ENCODE results near the gene RAP1GAP2. TPM values are rescaled to one million over a fixed set of nuclear protein-coding genes. Genes with fewer than 3 reads are reported as not detected.

Gene RAP1GAP2
- total and polyA plus RNA-seq, 2 of the 8 experiments (the other 6 are each of a cell fraction or from before 2014, with no cell fraction given) = 24.0 to 63.8 TPM

DNA sequence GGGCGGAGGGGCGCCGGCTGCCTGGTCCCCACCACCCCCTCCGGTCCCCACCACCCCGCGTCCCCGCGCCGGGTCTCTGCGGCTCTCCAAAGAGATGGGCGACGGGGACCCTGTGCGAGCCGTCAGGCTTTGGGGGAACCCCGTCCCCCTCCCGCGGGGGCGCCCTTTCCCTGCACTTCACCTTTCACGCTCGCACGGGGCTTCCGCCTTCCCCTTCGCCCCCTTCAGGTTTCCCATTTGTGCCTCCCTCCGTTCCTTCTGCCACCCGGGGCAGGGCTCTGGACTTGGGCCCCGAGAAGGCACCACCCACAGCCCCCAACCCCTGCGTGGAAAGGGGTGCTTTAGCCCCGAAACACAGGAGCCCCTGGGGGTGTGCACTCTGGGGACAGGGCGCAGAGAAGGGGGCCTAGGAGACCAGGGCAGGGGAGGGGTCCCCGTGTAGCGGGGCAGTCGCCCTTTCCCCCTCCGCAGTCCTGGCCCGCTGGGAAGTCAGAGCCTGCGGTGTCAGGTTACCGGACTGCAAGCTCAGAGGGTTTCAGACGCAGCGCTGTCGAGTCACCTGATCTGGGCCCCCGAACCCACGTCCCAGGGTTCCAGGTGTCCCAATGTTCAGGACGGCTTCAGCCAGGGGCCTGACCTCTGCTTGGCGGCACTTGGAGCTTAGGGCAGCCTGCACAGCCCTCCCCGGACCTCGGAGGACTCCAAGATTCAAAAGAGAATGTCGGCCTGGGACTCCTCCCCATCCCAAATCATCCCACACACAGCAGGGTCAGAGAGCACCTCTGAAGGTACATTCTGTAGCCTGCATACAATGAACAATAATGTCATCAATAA lies 40.1 kb upstream of the RAP1GAP2 start (continued):
- TF ChIP-seq POLR2AphosphoS5 (IDR thresholded peaks at IDR 0.05; ENCODE audit: low read depth, low read length) (no peak), JUN (IDR thresholded peaks at IDR 0.05; ENCODE audit: low read depth, low read length) (no peak), HDAC6 (IDR thresholded peaks at IDR 0.05; ENCODE audit: low read depth, low read length) (no peak), ASH2L (IDR thresholded peaks at IDR 0.05; ENCODE audit: low read length) (peak; percentile 62), TCF12 (IDR thresholded peaks at IDR 0.05; ENCODE audit: low read depth, low read length) (0 out of 2 replicates have a peak, but pooled peaks have one; percentile 18), SP1 (IDR thresholded peaks at IDR 0.05; ENCODE audit: low read depth, low read length) (peak; percentile 15; the same call in 1 of the 2 replicates), KDM1A (IDR thresholded peaks at IDR 0.05; ENCODE audit: borderline replicate concordance, low read length) (peak; percentile 37; the same call in 1 of the 2 replicates), CTBP2 (IDR thresholded peaks at IDR 0.05; ENCODE audit: borderline replicate concordance, insufficient read depth, insufficient read length, low read length) (peak; percentile 70), PHF8 (conservative IDR thresholded peaks at IDR 0.05; ENCODE audit: low read depth, low read length) (peak; percentile 27; the same call in 1 of the 2 replicates), HDAC2 (IDR thresholded peaks at IDR 0.05; ENCODE audit: borderline replicate concordance in 1 of 2, low read depth in 2 of 2, low read length in 2 of 2) (peak; percentile 45 to 79; a peak in 1 of 4 replicates)
- TF ChIP-seq, protein P1, sequence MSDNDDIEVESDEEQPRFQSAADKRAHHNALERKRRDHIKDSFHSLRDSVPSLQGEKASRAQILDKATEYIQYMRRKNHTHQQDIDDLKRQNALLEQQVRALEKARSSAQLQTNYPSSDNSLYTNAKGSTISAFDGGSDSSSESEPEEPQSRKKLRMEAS (IDR thresholded peaks at IDR 0.05) = no peak
- TF ChIP-seq, protein P2, sequence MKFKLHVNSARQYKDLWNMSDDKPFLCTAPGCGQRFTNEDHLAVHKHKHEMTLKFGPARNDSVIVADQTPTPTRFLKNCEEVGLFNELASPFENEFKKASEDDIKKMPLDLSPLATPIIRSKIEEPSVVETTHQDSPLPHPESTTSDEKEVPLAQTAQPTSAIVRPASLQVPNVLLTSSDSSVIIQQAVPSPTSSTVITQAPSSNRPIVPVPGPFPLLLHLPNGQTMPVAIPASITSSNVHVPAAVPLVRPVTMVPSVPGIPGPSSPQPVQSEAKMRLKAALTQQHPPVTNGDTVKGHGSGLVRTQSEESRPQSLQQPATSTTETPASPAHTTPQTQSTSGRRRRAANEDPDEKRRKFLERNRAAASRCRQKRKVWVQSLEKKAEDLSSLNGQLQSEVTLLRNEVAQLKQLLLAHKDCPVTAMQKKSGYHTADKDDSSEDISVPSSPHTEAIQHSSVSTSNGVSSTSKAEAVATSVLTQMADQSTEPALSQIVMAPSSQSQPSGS (IDR thresholded peaks at IDR 0.05; ENCODE audit: low read length) = no peak
- TF ChIP-seq, protein P3, sequence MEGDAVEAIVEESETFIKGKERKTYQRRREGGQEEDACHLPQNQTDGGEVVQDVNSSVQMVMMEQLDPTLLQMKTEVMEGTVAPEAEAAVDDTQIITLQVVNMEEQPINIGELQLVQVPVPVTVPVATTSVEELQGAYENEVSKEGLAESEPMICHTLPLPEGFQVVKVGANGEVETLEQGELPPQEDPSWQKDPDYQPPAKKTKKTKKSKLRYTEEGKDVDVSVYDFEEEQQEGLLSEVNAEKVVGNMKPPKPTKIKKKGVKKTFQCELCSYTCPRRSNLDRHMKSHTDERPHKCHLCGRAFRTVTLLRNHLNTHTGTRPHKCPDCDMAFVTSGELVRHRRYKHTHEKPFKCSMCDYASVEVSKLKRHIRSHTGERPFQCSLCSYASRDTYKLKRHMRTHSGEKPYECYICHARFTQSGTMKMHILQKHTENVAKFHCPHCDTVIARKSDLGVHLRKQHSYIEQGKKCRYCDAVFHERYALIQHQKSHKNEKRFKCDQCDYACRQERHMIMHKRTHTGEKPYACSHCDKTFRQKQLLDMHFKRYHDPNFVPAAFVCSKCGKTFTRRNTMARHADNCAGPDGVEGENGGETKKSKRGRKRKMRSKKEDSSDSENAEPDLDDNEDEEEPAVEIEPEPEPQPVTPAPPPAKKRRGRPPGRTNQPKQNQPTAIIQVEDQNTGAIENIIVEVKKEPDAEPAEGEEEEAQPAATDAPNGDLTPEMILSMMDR (IDR thresholded peaks at IDR 0.05; ENCODE audit: control extremely low read depth in 1 of 3, insufficient read depth in 1 of 3, low read depth in 1 of 3, low read length in 3 of 3) = peak in 1 of 3 experiments; percentile 8; a peak in 1 of 4 replicates
